NCI-H774 (cell line): ENCODE data around the gene ADARB2.
"Not testable (repeated sequence)": the region's sequence is repeated elsewhere in the genome, so short reads cannot be mapped to it uniquely, and the experiment has no call there.

Experiments
- DNase-seq: peaks from one replicate; lab custom pipeline; 2025; lab: John Stamatoyannopoulos, UW

The ADARB2 gene

GRCh38 chr10:1463971-1464370 lies 273.4 kb downstream of the ADARB2 start:
- not testable (repeated sequence) for DNase-seq

GRCh38 chr10:1462994-1463633 lies 274.2 kb downstream of the ADARB2 start:
- DNase-seq, result no peak

- DNase-seq, result no peak
Measured at GRCh38 chr10:1462521-1462920, 274.8 kb downstream of the ADARB2 start.

- no peak for DNase-seq
Measured at GRCh38 chr10:1462032-1462431, 275.3 kb downstream of the ADARB2 start.

- DNase-seq, result peak; percentile 47
Measured at GRCh38 chr10:1461016-1461415, 276.3 kb downstream of the ADARB2 start.

GRCh38 chr10:1459664-1460063 lies 277.7 kb downstream of the ADARB2 start:
- peak; percentile 75 for DNase-seq

GRCh38 chr10:1454951-1455350 lies 282.4 kb downstream of the ADARB2 start:
- DNase-seq, result peak; percentile 87

- peak; percentile 32 for DNase-seq
Measured at GRCh38 chr10:1454428-1454827, 282.9 kb downstream of the ADARB2 start.

- DNase-seq, result no peak
Measured at GRCh38 chr10:1452777-1453176, 284.5 kb downstream of the ADARB2 start.

- DNase-seq, result no peak
Measured at GRCh38 chr10:1451941-1452340, 285.4 kb downstream of the ADARB2 start.

- no peak for DNase-seq
Measured at GRCh38 chr10:1451362-1451888, 285.9 kb downstream of the ADARB2 start.

GRCh38 chr10:1449572-1450205 lies 287.6 kb downstream of the ADARB2 start:
- no peak for DNase-seq

GRCh38 chr10:1449021-1449420 lies 288.3 kb downstream of the ADARB2 start:
- no peak for DNase-seq

GRCh38 chr10:1448252-1448930 lies 288.9 kb downstream of the ADARB2 start:
- no peak for DNase-seq

GRCh38 chr10:1444826-1445225 lies 292.5 kb downstream of the ADARB2 start:
- DNase-seq, result no peak

GRCh38 chr10:1440897-1441296 lies 296.4 kb downstream of the ADARB2 start:
- no peak for DNase-seq

GRCh38 chr10:1434912-1435692 lies 302.2 kb downstream of the ADARB2 start:
- no peak for DNase-seq

- DNase-seq, result peak; percentile 37
Measured at GRCh38 chr10:1434202-1434601, 303.1 kb downstream of the ADARB2 start.

GRCh38 chr10:1432161-1432560 lies 305.2 kb downstream of the ADARB2 start:
- peak; percentile 35 for DNase-seq

- DNase-seq, result no peak
Measured at GRCh38 chr10:1431229-1431628, 306.1 kb downstream of the ADARB2 start.

GRCh38 chr10:1427521-1428186 lies 309.7 kb downstream of the ADARB2 start:
- DNase-seq, result not testable (repeated sequence)

GRCh38 chr10:1426786-1427185 lies 310.5 kb downstream of the ADARB2 start:
- no peak for DNase-seq
